Activated naive CD8-positive, alpha-beta T cell (primary cell): ENCODE results near the gene SIRT7.
A peak's percentile ranks its signal among the peaks of the same experiment; 100 is the strongest.

ENCODE experiments used
- H3K27ac Mint-ChIP-seq: one replicate; pipeline ENCODE4 v1.8.0; 2021; ENCODE audit warnings: mixed read lengths
- H3K27me3 Mint-ChIP-seq: one replicate; pipeline ENCODE4 v1.8.0; 2021; ENCODE audit warnings: mixed read lengths
- H3K36me3 Mint-ChIP-seq: one replicate; pipeline ENCODE4 v1.8.0; 2021; ENCODE audit warnings: mixed read lengths
- H3K4me1 Mint-ChIP-seq: one replicate; pipeline ENCODE4 v1.8.0; 2021; ENCODE audit warnings: low read depth, mixed read lengths
- H3K4me3 Mint-ChIP-seq: one replicate; pipeline ENCODE4 v1.8.0; 2021; ENCODE audit warnings: mild to moderate bottlenecking, mixed read lengths
- H3K9me3 Mint-ChIP-seq: one replicate; pipeline ENCODE4 v1.8.0; 2021; ENCODE audit warnings: low read depth, mixed read lengths

SIRT7 gene

GRCh38 chr17:81942167-81942553, 24.2 kb upstream of the SIRT7 start:
- H3K27me3 Mint-ChIP-seq = no peaks in the 10 kb centered on the region
- H3K4me1 Mint-ChIP-seq = peaks cover 5% of the 10 kb centered on the region
- no peak overlapping the region for H3K4me3 Mint-ChIP-seq
- no peak overlapping the region for H3K27ac Mint-ChIP-seq
- no peaks in the 10 kb centered on the region for H3K9me3 Mint-ChIP-seq
- H3K36me3 Mint-ChIP-seq = no peaks in the 10 kb centered on the region

DNA sequence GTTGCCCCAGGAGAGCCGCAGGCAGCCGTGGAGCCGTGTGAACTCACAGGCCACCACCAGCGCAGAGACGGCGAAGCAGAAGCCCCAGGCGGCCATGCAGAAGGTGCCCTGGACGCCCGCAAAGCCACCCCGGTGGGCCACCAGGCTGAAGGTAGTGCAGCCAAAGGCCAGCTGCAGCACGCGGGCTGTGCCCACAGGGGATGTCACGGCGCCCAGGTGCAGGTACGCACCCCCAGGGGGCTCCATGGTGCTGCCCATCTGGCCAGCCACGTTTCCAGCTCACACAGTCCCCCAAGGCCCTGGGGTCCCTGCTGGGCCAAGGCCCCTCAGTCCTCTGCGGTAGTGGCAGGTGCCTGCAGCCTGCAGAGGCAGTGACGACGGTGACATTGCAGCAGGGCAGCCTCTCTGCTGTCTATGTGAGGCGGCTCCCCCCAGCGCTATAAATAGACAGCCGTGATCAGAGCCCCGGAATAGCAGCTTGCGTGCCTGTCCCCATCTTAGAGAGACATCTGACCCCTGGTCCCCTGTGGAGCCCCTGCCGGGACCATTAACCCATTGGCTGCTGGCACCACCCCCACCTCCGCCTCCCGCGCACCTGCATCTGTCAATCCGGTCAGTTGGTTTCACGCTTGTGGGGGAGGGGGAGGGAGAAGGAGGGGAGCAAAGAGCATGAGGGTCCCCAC, 23.6 kb upstream of the SIRT7 start:
- no peak overlapping the region for H3K27ac Mint-ChIP-seq
- H3K27me3 Mint-ChIP-seq = no peaks in the 10 kb centered on the region
- H3K9me3 Mint-ChIP-seq = no peaks in the 10 kb centered on the region
- peaks cover 5% of the 10 kb centered on the region for H3K4me1 Mint-ChIP-seq
- H3K4me3 Mint-ChIP-seq = no peak overlapping the region
- H3K36me3 Mint-ChIP-seq = no peaks in the 10 kb centered on the region

DNA sequence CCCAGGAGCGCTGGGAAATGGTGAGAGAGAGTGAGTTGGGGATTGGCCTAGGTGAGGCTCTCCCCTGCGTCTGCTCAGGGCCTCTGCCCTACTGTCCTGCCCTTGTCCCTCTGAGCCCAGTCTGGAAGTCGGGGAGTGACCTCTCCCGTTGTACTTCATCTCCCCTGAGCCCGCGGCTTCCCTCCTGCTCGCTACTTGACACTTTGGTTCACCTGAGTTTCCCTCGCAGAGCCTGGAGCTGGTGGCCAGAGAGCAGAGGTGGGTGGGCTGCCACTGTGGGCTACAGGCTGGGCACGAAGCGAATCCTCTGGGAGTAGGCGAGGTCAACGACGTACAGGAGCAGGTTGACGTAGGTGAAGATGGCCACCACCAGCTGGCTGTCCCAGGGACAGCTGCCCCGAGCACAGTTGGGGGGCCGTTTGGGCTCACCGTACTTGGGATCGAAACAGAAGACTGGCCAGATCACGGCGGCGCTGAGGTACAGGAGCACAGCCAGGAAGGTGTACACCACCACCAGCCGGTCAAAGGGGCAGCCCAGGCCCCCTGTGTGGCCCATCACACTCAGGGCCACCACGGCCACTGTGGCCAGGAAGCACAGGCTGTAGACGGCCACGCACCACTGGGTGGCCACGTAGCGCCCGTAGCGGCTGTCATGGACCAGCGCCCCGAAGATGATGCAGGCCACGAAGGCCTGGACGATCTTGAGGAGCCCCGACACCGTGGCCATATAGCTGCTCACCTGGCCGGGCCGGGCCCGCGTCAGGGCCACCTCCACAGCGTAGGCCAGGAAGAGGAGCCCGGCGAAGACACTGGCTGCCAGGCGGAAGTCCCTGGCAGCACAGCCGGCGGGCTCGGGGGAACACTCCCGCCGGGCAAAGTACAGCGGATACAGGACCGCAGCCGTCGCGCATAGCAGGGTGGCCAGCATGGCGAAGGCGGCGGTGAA, 22.8 kb upstream of the SIRT7 start:
- no peak overlapping the region for H3K27ac Mint-ChIP-seq
- no peak overlapping the region for H3K4me3 Mint-ChIP-seq
- H3K4me1 Mint-ChIP-seq = peaks cover 7% of the 10 kb centered on the region
- no peaks in the 10 kb centered on the region for H3K27me3 Mint-ChIP-seq
- no peaks in the 10 kb centered on the region for H3K36me3 Mint-ChIP-seq
- H3K9me3 Mint-ChIP-seq = no peaks in the 10 kb centered on the region

GRCh38 chr17:81939881-81940385, 22.0 kb upstream of the SIRT7 start:
- no peak overlapping the region for H3K27ac Mint-ChIP-seq
- H3K9me3 Mint-ChIP-seq = no peaks in the 10 kb centered on the region
- no peaks in the 10 kb centered on the region for H3K27me3 Mint-ChIP-seq
- H3K36me3 Mint-ChIP-seq = no peaks in the 10 kb centered on the region
- peaks cover 10% of the 10 kb centered on the region for H3K4me1 Mint-ChIP-seq
- H3K4me3 Mint-ChIP-seq = no peak overlapping the region

- no peak overlapping the region for H3K4me3 Mint-ChIP-seq
- H3K27me3 Mint-ChIP-seq = no peaks in the 10 kb centered on the region
- no peaks in the 10 kb centered on the region for H3K36me3 Mint-ChIP-seq
- peaks cover 10% of the 10 kb centered on the region for H3K4me1 Mint-ChIP-seq
- H3K27ac Mint-ChIP-seq = no peak overlapping the region
- H3K9me3 Mint-ChIP-seq = no peaks in the 10 kb centered on the region
Observed at GRCh38 chr17:81939218-81939617, 21.2 kb upstream of the SIRT7 start.

GRCh38 chr17:81935709-81936084, 17.7 kb upstream of the SIRT7 start:
- peaks cover 22% of the 10 kb centered on the region for H3K4me1 Mint-ChIP-seq
- no peaks in the 10 kb centered on the region for H3K36me3 Mint-ChIP-seq
- H3K4me3 Mint-ChIP-seq = peak overlapping the region; percentile 88
- no peak overlapping the region for H3K27ac Mint-ChIP-seq
- no peaks in the 10 kb centered on the region for H3K27me3 Mint-ChIP-seq
- H3K9me3 Mint-ChIP-seq = no peaks in the 10 kb centered on the region

GRCh38 chr17:81934850-81935708, 17.1 kb upstream of the SIRT7 start:
- H3K27me3 Mint-ChIP-seq = no peaks in the 10 kb centered on the region

DNA sequence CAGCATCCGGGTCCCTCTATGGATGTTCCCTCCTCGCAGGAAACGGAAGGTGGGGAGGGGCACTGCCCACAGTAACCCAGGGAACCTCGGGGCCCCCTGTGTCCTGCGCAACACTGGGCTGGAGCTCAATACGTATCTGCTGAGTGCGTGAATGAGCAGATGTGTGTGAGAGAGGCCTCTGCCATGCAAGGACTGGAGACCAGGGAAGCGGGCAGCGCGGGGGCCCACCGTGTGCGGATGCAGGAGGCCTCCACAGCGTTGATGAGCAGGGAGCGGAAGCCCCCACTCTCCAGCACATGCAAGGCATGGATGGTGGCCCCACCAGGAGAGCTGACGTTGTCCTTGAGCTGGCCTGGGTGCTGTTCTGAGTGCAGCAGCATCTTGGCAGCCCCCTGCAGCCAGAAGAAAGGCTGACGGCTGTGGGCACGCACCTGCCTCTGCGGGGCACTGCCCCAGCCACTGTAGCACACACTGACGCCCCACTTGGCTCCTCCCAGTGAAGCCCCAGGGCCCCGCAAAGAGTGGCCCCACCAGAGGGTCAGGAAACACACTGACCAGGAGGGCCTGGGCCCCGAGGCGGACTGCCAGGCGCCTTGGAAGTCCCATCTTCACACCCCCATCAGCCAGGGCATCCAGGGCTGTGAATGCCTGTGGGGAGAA, 16.3 kb upstream of the SIRT7 start:
- H3K9me3 Mint-ChIP-seq = no peaks in the 10 kb centered on the region
- no peak overlapping the region for H3K4me3 Mint-ChIP-seq
- H3K4me1 Mint-ChIP-seq = peaks cover 22% of the 10 kb centered on the region
- H3K36me3 Mint-ChIP-seq = no peaks in the 10 kb centered on the region
- H3K27ac Mint-ChIP-seq = no peak overlapping the region
- H3K27me3 Mint-ChIP-seq = no peaks in the 10 kb centered on the region

More at GRCh38 chr17:81934850-81935708, 17.1 kb upstream of the SIRT7 start:
- peaks cover 22% of the 10 kb centered on the region for H3K4me1 Mint-ChIP-seq
- no peaks in the 10 kb centered on the region for H3K36me3 Mint-ChIP-seq
- peak overlapping the region; percentile 88 for H3K4me3 Mint-ChIP-seq
- H3K27ac Mint-ChIP-seq = no peak overlapping the region
- H3K9me3 Mint-ChIP-seq = no peaks in the 10 kb centered on the region

DNA sequence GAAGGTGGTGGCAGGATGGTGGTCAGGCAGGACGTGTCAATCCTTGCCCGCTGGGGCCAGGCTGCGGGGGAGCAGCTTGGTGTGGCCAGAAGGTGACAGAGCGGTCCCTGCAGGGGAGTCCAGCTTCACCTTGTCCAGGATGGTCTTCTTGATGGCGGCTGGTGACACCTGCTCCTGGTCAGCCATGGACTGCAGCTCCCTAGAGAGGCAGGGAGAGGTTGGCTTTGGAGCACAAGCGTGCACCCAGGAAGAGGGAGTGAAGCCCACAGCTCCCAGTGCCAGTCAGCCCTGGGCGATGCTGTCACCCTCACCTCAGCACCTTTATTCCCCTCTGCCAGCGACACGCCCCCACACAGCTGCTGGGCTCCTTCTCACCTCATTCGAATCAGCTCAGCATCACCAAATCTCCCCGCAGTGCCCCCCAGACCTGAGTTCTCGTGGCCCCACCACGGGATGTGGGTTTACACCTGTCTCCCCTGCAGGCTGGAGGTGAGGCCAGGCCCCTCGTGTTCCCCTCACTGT, 15.3 kb upstream of the SIRT7 start:
- Mint-ChIP-seq H3K4me1 (peaks cover 22% of the 10 kb centered on the region), H3K27ac (no peak overlapping the region), H3K9me3 (no peaks in the 10 kb centered on the region), H3K27me3 (no peaks in the 10 kb centered on the region), H3K36me3 (no peaks in the 10 kb centered on the region), H3K4me3 (no peak overlapping the region)

DNA sequence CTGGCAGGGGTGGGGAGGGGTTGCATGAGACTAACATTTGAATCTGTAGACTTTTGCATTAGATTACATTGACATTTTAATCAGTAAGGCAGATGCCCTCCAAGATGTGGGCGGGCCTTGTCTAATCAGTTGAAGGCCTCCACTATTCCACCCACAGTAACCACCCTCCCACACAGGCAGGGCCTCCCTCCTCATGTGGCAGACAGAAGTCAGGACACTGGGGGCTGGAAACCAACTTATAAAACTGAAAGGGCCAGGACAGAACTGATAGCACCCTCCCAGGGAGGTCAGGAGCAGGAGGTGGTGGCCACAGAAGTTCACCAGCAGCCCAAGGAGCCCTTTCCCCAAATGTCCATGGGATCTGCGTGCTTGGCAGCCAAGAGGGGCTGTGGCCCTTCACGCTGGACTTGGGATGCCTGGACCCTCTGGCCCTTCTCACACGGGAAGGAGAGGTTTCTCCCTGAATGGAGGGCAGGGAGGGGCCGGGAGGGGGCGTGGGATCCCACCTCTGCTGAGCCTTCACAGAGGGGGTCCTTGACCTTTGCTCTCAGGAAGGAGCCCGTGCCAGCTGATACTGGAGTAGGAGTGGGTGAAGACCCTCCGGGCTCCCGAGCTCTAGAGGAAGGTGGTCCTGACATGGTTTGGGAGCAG, 14.5 kb upstream of the SIRT7 start:
- Mint-ChIP-seq H3K27me3 (no peaks in the 10 kb centered on the region), H3K4me1 (peaks cover 18% of the 10 kb centered on the region), H3K36me3 (no peaks in the 10 kb centered on the region), H3K4me3 (no peak overlapping the region), H3K27ac (no peak overlapping the region), H3K9me3 (no peaks in the 10 kb centered on the region)

- H3K4me1 Mint-ChIP-seq = peaks cover 17% of the 10 kb centered on the region
- H3K36me3 Mint-ChIP-seq = no peaks in the 10 kb centered on the region
- no peaks in the 10 kb centered on the region for H3K9me3 Mint-ChIP-seq
- H3K4me3 Mint-ChIP-seq = no peak overlapping the region
- no peak overlapping the region for H3K27ac Mint-ChIP-seq
- no peaks in the 10 kb centered on the region for H3K27me3 Mint-ChIP-seq
Observed at GRCh38 chr17:81931557-81932332, 13.8 kb upstream of the SIRT7 start.

DNA sequence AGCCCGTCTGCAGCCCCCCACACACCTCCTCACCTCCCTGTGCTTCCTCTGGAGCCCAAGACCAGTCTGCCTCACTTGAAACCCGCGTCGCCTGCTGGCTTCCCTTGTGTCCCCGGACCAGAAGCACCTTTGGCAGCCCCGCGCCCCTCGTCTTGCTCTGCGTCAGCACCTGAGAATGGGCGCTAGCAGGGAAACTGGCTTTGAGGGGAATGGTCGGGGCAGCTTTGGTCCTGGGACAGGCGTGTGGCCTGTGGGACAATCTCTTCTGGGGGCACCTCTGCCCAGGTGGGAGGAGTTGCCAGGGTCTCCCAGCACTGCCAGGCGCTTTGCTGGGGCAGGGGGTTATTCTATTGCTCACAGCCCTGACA, 13.2 kb upstream of the SIRT7 start:
- Mint-ChIP-seq H3K27me3 (no peaks in the 10 kb centered on the region), H3K27ac (no peak overlapping the region), H3K4me1 (peaks cover 22% of the 10 kb centered on the region), H3K9me3 (no peaks in the 10 kb centered on the region), H3K36me3 (no peaks in the 10 kb centered on the region), H3K4me3 (peak overlapping the region; percentile 35)
